VCaP (cell line): ENCODE results near the gene DDAH2.

Experiments used
- H3K27ac ChIP-seq: fragments of 450-650 bp; 2 replicates; pipeline ENCODE4 v1.5.1; 2017
- CTCF ChIP-seq: fragments of 450-650 bp; conservative IDR thresholded peaks from 2 replicates; pipeline ENCODE4 v1.5.1; 2017; ENCODE audit warnings: mild to moderate bottlenecking, moderate library complexity

The DDAH2 gene

GRCh38 chr6:31727717-31728671 is 1.1 kb downstream of the DDAH2 start:
- H3K27ac ChIP-seq: peak overlapping the region; percentile 77; the same call in 1 of the 2 replicates
- no peak for TF ChIP-seq CTCF

GRCh38 chr6:31727034-31727716 is 1.9 kb downstream of the DDAH2 start:
- no peak for TF ChIP-seq CTCF
- no peak overlapping the region for H3K27ac ChIP-seq

DNA sequence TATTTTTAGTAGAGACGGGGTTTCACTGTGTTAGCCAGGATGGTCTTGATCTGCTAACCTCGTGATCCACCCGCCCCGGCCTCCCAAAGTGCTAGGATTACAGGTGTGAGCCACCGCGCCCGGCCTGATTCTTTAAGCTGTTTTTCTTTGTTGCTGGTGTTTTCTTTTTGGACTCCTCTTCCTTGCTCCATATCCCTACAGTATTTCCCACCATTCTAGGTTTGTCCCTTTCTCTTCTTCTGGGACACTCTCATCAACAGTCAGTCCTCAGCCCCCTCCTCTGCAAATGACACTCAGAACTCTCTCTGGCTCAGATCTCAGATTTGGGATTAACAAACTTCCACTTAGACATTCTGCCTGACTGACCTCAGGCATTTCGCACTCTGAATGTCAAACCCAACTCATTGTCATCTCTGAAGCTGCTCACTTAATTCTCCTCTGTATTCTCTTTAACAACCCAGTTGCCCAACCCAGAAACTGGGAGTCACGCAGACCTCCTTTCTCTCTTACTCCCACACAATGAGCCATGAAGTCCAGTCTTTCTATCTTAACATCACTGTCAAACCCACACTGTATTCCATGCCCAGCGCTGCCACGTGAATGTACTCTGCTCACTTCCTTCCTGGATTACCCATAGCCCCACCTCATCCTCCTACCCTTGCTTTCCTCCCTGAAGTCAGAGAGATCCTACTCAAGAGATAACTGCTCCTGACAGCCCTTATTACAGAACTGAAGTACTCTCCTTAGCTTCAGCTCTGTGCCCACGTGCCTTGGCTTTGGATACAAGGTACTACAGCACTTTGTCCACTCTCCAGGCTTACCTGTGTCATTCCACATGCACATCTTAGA is 3.4 kb downstream of the DDAH2 start:
- H3K27ac ChIP-seq: peak overlapping the region; percentile 37; the same call in 1 of the 2 replicates
- no peak for TF ChIP-seq CTCF

DNA sequence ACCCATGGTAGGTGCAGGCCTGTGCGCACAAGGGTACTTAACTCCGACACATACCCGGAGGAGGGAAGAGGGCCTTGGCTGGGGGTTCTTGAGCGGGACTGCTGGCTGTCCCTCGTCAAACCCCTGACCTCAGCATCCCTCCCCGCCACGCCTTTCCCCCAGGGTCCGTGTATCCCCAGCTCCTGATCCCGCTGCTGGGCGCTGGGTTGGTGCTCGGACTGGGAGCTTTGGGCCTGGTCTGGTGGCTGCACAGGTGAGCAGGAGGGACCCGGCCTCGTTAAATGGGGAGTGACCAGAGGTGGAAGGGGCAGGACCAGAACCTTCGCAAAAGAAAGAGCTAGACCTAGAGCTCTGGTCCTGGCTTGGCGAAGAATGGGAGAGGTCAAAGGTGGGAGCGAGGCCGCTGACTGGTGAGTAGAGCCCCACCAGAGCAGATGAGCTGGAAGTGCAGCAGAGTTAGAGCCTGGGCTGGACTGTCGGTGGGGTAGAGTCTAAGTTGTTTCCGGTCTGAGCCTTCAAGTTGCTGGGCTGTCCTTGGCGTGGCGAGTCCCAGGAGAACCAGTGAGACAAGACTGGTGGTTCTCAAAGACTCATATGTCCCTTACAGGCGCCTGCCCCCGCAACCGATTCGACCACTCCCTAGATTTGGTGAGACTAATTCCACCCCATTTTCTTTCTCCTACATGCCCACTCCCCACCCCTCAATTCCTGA is 5.0 kb downstream of the DDAH2 start:
- H3K27ac ChIP-seq: no peak overlapping the region
- no peak for TF ChIP-seq CTCF

- no peak for TF ChIP-seq CTCF
- no peak within 1 kb of the TSS for H3K27ac ChIP-seq
Observed at GRCh38 chr6:31723245-31723979, 5.7 kb downstream of the DDAH2 start, which contains the start of gene MPIG6B. Gene MPIG6B, plus strand, starts transcription at chr6:31723373. Its CDS starts 11 bp downstream, at chr6:31723384.

GRCh38 chr6:31722173-31722572 is 6.9 kb downstream of the DDAH2 start:
- no peak overlapping the region for H3K27ac ChIP-seq

More at GRCh38 chr6:31722173-31722572, 6.9 kb downstream of the DDAH2 start:
- no peak for TF ChIP-seq CTCF
